DMS53 treated with DMSO at 0.1 percent for 48 hours (cell line): Measurements from ENCODE around the gene AMMECR1L.
"Not testable (repeated sequence)": the region's sequence is repeated elsewhere in the genome, so short reads cannot be mapped to it uniquely, and the experiment has no call there.

Experiments used
- DNase-seq: peaks from one replicate; lab custom pipeline; 2025; ENCODE audit not compliant: unreplicated experiment; lab: John Stamatoyannopoulos, UW

Gene AMMECR1L

DNA sequence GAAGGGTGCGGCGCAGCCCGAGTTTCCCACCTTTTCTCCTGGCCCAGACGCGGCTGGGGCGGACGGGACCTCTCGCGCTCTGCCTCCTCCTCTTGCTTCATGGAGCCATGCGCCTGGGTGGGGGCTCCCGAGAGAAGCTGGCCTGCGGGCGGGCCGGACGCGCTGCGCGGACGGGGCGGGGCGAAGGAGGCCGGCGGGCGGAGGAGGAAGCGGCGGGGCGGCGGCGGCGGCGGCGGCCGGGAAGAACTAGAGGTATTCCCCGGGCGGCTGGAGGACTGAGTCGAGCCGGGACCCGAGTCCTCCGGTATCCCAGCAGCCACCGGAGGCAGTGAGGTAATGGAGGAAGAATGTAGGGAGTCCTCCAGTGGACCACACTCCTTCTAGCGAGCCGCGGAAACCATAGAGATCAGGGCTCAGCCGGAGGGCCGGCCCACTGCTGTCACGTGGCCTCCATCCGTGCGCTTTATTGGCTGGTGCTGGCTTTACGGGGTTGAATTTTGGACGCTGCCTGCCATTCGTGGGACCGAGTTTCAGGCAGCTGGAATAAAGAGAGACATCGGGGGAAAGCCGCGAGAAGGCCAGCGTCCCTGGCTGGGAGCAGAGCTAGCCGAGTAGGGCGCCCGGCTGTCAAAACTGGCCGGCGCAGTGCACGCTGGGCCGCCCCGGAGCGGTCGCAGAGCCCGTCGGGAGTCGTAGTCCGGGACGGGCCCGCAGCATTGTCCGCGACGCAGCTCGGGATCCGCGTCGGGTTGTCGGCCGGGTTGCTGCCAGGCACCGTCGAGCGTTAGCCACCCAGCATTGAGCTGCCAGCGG is at the start of gene AMMECR1L:
Gene AMMECR1L, minus strand, starts transcription at position 177 of the 813 bp plus-strand sequence. CDS start 11,722 bp downstream, outside the sequence.
- DNase-seq, result peak; percentile 41

DNA sequence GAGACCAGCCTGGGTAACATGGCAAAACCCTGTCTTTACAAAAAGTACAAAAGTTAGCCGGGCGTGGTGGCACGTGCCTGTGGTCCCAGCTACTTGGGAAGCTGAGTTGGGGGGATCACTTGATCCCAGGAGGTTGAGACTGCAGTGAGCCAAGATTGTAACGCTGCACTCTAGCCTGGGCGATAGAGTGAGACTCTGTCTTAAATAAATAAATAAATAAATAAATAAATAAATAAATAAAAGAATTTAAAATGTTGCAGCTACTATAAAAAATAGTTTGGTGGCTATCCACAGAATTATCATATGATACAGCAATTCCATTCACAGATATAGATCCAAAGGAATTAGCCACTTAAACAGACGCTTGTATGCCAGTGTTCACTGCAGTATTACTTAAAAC is 49.6 kb upstream of the AMMECR1L start:
- no peak for DNase-seq

DNA sequence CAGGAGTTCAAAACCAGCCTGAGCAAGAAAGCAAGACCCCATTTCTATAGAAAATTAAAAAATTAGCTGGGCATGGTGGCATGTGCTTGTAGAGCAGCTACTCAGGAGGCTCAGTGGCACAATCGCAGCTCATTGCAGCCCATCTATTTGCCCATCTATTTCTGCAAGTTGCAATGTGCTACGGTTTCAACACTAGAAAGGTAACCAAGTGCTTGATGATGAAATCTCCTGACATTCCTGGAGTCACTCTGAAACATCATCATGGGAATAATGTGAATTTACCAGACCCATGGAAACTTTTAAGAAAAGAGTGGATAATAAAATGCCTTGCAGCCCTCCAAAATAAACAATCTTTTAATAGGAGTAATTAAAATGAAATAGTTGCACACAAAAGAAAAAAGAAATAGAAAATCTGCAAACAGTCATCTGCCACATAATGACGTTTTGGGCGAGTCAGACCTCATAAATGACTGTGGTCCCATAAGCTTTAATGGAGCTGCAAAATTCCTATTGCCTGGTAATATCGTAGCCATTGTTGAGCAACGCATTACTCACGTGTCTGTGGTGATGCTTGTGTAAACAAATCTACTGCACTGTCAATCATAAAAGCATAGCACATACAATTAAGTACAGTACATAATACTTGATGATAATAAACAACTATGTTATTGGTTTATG is 46.6 kb upstream of the AMMECR1L start:
- DNase-seq, result peak; percentile 2

DNA sequence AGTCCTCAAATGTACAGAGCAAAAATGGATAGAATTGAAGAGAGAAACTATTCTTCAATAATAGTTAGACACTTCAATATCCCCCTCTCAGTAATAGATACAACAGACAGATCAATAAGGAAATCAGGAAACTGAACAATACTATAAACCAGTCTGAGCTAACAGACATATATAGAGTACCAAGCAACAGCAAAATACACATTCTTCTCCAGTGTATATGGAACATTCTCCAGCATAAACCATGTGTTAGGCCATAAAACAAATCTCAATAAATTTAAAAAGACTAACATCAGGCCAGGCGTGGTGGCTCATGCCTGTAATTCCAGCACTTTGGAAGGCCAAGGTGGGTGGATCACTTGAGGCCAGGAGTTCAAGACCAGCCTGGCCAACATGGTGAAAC is 43.7 kb upstream of the AMMECR1L start:
- DNase-seq, result no peak

DNA sequence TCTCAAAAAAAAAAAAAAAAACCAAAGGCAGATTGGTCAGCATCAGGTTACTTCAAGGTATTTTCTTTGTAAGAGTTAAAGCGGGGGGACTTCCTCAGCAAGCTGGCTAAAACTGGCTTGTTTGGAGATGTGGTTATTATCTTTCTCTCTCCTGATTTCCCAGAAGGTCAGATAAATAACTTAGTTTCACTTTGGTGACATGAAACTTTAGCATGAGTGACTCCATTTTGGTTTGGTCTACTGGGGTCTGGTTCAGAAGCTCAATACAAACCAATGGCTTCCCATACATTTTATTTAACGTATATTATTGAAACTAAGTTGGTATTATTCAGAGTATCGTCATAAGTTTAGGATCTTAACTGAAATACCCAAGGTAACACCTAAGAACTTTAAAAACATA is 41.6 kb upstream of the AMMECR1L start:
- DNase-seq, result no peak

DNA sequence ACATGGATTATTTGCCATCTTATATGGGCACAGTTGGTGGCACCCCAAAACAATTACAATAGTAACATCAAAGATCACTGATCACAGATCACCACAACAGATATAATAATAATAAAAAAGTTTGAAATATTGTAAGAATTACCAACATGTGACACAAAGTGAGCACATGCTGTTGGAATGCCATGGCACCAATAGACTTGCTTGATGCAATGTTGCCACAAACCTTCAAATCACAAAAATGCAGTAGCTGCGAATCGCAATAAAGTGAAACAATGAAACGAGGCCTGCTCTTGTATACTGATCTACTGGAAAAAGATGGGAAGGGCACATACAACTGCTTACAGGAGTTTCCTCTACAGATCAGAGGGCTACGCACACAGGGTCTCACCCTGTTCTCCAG is 32.2 kb upstream of the AMMECR1L start:
- no peak for DNase-seq

DNA sequence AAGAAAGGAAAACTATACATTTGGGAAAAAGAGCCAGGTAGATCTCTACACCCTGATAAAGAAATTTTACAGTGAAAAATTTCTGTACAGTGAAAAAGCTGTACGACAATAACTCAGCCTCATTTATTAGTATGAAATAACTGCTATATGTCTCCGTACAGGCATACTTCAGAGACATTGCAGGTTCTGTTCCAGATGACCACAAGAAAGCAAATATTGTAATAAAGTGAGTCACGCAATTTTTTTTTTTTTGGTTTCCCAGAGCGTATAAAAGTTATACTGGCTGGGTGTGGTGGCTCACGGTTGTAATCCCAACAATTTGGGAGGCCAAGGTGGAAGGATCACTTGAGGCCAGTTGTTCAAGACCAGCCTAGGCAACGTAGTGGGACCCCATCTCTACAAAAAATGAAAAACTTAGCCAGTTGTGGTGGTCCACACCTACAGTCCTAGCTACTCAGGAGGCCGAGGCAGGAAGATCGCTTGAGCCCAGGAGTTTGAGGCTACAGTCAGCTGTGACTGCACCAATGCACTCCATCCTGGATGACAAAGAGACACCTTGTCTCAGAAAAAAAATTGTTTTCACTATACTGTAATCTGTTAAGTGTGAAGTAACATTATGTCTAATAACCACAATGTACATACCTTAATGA is 28.2 kb upstream of the AMMECR1L start:
- DNase-seq, result peak; percentile 17

DNA sequence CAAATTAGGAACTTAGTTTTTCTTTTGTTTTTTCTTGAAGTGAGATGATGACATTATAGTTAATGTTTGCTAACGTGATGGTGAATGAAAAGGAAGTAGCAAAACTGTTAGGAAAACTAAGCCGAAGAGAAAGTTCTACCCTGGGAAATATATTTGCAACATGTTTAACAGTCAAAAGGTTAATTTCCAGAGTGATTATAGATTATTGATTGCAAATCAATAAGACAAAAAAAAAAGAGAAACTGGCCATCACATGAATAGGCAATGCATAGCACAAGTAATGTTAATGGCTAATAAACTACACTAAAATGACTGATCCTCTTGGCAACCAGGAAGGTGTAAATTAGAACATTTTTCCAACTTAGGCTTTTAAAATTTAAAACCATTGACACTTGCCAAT is 26.0 kb upstream of the AMMECR1L start:
- DNase-seq, result no peak

DNA sequence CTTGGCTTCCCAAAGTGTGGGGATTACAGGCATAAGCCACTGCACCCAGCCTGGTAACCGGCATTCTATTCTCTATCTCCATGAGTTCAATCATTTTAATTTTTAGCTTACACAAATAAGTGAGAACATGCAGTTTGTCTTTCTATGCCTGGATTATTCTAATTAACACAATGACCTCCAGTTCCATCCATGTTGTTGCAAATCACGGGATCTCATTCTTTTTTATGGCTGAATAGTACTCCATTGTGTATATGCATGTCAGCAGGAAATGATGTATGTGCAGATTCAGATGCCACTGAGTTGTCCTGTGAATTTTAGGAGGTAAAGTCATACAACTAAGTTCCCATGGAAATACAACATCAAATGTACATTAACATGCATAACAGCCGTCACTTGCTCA is 24.7 kb upstream of the AMMECR1L start:
- DNase-seq, result no peak

DNA sequence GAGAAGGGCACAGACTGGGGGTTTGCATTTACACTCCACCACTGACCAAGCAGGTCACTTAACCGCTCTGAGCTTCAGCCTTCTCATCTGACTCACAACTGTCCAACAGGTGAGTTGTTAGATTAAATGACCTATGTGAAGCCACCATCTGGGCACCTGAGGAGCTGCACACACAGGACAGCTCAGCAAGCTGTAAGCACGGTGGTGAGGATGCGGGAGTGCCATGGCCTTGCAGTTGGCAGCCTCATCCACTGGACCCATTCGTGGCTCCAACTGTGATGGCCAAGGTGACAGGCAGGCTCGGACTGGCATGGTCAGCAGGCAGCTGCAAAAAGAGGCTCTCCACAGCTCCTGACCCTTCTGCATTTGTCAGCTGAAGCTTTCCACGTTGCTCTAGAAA is 23.3 kb upstream of the AMMECR1L start:
- peak; percentile 11 for DNase-seq

DNA sequence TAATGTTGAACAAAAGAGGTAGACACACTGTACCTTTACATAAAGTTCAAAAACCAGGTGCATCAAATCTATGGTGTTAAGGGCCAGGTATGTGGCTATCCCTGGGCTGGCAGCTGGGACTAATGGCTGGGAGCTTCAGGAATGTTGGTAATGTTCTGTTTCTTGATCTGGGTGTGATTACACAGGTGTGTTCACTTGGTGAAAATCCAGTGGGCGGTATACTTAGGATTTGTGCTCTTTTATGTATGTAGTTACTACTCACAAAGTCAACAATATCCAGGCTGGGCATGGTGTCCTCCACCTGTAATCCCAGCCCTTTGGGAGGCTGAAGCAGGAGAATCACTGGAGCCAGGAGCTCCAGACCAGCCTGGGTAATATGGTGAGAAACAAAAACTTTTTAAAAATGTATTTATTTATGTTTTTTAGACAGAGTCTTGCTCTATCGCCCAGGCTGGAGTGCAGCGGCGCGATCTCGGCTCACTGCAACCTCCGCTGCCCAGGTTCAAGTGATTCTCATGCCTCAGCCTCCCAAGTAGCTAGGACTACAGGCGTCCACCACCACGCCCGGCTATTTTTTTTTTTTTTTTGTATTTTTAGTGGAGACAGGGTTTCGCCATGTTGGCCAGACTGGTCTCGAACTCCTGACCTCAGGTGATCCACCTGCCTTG is 22.1 kb upstream of the AMMECR1L start:
- not testable (repeated sequence) for DNase-seq

DNA sequence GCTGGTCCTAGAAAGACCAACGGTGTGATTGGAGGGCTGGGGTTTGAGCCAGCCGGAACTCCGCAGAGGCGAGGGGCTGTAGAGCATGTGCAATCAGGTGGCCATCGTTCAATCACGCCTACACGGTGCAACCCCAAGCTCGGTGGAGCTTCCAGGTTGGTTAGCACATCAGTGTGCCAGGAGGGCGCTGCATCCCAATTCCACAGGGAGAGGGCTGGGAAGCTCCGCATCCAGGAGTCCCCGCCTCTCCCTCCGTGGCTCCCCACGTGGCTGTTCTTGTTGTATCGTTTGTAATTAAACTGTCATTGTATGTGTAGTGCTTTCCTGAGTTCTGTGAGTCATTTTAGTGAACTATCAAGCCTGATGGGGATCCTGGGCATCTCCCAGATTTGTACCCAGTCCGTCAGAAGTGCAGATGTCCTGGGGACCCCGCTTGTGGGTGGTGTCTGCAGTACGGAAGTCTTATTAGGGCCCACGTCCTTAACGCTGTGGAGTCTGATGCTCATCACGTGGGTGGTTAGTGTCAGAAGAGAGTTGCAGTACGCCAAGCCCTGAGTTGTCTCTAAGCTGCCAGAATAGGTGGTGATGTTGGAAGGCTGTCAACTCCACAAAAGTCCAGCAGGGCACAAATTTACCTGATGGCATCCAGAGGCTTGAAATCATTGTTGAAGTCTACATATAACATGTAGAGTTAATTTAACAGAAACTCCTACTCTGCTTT is 20.6 kb upstream of the AMMECR1L start:
- no peak for DNase-seq

DNA sequence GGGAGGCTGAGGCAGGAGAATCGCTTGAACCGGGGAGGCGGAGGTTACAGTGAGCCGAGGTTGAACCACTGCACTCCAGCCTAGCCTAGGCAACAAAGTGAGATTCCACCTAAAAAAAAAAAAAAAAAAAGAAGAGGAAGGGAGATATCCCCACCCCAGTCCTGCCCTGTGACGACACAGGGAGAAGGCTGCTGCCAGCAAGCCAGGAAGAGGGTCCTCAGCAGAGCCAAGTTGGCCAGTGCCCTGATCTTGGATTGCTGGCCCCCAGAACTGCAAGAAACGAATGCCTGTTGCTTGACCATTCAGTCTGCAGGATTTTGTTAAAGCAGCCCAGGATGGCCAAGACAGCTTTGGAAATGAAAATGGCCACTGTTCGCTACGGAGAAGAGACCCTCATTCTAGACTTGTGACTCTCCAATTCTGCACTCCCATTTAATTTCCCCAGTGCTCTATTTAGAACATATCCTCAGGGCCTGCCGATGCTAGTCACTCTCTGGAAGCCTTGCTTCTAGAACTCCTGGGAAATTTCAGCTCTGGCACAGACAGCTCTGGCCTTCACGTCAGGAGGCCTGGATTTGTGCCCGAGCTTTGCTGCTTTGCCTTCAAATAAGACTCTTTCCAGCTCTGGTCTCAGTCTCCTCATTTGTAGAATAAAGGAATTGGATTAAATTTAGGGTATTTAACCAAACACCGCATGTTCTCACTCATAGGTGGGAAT is 15.7 kb upstream of the AMMECR1L start:
- DNase-seq, result no peak

DNA sequence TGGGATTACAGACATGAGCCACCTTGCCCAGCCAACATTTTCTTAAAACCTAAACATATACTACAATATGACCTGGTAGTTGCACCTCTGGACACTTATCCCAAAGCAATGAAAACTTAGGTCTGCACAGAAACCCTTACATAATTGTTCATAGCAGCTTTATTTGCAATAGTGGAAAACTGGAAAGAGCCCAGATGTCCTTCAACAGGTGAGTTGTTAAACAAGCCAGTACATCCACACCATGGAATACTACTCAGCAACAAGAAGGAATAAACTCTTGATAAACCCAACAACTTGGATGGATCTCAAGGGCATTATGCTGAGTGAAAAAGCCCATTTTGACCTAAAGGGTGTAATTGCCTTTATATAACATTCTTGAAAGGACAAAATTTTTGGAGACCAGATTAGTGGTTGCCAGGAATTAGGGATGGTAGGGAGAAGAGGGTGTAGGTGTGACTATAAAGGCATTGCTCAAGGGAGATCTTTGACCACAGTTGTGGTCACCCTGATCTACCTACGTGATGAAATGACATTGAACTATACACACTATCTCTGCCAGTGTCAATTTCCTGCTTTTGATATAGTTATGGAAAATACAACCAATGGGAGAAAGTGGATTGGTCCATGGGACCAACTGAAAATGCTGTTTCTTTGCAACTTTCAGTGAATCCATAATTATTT is 11.9 kb upstream of the AMMECR1L start:
- no peak for DNase-seq

DNA sequence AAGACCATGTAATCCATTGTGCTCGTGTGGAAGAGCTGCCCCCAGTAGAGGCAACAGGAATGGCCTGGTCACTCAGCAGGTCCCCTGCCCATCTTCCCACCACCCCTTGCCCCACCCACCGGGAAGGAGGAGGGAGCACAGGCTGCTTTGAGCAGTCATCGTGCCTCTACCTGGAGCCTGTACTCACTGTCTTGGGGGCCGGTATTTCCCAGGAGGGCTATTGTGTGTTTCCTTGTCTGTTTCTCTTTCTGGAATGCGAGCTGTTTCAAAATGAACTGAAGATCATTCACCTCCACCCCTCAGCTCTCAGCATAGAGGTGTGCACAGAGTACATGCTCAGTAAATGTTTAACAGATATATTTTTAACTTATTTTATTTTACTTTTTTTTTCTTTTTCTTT is 7.7 kb upstream of the AMMECR1L start:
- no peak for DNase-seq

DNA sequence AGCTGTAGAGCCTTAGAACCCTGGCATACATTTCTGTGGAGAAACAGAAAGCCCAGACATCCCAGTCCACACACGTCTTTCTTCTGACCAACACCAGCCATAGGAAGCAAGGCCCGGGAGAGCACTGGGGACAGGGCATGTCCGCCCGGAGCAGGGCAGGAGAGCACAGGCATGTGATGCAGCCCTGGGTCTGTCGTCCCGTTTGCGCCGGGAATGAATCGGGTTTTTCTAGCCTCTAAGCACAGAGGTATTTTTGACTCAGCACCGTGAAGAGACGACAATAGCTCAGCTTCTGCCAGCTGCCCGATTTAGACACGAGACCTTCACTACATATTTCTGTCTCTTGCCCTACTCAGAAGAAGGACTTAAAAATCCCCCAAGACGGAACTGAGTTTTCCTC is 7.3 kb upstream of the AMMECR1L start:
- no peak for DNase-seq

DNA sequence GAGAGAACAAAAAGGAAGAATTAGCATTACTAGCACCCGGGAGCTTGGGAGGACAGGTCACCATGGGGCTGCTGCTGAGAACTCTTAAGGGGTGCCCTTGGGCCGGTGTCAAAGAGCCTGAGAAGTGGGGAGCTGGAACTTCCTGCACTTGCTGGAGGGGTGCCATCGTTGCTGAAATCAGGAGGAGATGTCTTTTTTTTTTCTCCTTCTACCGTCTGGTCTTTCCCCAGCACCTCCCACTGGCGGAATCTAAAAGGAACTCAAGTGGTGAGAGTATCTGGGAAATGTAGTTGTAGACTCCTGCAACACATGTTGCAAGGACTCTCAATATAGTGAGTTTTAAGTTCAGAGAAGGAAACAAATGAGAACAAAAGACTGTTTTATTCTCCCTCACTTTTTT is 6.1 kb upstream of the AMMECR1L start:
- no peak for DNase-seq

DNA sequence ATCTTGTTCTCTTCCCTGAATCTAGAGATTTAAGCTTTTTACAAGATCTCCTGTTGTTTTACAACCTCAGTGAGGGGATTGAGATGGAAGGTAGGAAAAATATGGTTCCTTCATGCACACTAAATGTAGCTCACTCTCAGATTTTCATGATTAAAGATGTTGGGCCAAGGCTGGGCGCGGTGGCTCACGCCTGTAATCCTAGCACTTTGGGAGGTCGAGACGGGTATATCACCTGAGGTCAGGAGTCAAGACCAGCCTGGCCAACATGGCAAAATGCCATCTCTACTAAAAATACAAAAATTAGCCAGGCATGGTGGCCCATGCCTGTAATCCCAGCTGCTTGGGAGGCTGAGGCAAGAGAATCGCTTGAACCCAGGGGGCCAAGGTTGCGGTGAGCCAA is 5.0 kb upstream of the AMMECR1L start:
- not testable (repeated sequence) for DNase-seq

DNA sequence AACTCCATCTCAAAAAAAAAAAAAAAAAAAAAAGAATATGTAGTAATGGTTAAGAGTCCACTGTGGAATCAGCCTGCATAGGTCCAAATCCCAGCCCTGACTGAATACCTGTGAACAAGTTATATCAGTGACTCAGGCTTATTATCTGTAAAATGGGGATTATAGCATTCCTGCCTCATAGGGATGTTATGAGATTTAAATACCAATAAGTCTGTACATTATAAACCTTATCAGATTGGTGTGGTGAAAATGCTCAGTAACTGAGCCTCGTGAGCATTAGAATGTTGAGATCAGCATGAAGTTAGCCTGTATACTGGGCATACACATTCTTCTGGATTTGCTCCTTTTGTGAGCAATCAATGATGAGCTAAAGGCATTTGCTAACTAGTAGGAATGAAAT is 3.0 kb upstream of the AMMECR1L start:
- no peak for DNase-seq

DNA sequence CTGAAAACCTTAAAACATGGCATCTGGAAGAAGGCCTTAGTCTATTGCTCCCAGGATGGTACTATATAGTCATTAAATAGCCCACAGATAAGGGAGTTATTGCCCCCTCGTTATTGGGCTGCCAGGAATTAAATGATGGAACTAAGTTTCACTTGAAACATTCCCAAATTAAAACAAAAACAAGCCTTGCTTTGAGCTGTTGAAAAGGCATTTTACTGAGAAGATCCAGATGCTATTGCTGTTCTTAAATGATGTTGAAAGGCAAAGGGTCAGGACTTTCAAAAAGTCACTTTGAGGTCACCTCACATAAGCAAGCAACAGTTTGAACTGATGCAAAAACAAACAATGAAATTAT is 2.0 kb upstream of the AMMECR1L start:
- no peak for DNase-seq
